GM06990 (cell line): Measurements from ENCODE around the gene HORMAD1.

Experiments used
- DNase-seq: peaks from one replicate; pipeline ENCODE4 v3.0.0-alpha.2; 2011; ENCODE audit not compliant: insufficient read length; ENCODE audit errors: extremely low read depth
- H3K27me3 ChIP-seq: replicated peaks from 2 replicates; pipeline ENCODE4 v1.6.0; 2011; ENCODE audit warnings: low read length; ENCODE audit not compliant: control insufficient read depth, insufficient read depth
- H3K36me3 ChIP-seq: 2 replicates; pipeline ENCODE4 v1.5.1; 2011; ENCODE audit warnings: low read length; ENCODE audit not compliant: control insufficient read depth, insufficient read depth
- H3K4me3 ChIP-seq: replicated peaks from 2 replicates; pipeline ENCODE4 v1.5.1; 2011; ENCODE audit warnings: low read depth, mild to moderate bottlenecking, control low read depth, low read length
- CTCF ChIP-seq: IDR thresholded peaks from 2 replicates; pipeline ENCODE4 v1.5.1; 2011; ENCODE audit warnings: low read length, control low read depth, mild to moderate bottlenecking, inconsistent platforms; ENCODE audit not compliant: insufficient read depth, poor library complexity, severe bottlenecking

Gene HORMAD1

GRCh38 chr1:150695561-150695960 is 25.1 kb downstream of the HORMAD1 start:
- DNase-seq: no peak
- TF ChIP-seq CTCF: no peak
- no peaks in the 10 kb centered on the region for H3K27me3 ChIP-seq
- no peak overlapping the region; the same call in 1 of the 2 replicates for H3K4me3 ChIP-seq
- no peaks in the 10 kb centered on the region for H3K36me3 ChIP-seq

DNA sequence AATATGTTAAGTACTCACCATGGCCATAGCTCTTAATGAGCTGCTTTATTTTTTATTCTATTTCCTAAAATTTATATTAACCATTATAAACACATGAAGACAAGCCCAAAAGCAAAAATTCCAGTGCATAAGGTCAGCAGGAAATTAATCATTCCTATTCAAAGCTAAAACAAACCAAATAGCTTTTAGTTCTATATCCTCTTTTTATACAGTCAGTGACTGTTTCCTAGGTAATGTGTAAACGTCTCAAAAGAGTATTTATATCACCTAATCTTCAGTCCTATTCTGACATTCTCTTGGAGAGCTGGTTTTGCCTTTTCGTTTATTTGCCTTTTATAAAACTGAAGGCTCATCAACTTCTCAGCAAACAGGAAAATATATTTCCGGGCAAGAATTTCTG is 28.0 kb downstream of the HORMAD1 start:
- no peaks in the 10 kb centered on the region for H3K36me3 ChIP-seq
- H3K27me3 ChIP-seq: no peaks in the 10 kb centered on the region
- DNase-seq: no peak
- no peak overlapping the region for H3K4me3 ChIP-seq
- no peak for TF ChIP-seq CTCF

DNA sequence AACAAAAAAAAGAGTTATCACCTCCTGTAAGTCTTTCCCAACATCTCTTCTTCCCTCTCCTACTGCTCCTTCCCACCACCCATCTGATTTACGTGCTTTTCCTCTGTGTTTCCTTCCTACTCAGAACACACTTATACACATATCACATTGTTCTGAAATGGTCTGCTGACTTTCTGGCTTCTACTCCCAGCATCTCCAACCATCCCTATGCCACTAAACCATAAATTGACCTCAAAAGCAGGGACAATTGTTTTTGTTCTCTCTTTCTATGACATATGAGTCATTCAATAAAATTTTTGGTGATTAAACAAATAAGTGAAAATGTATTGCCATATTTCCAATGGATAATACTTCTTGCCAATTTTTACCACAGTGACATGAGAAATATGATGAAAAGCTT is 31.9 kb downstream of the HORMAD1 start:
- no peak for DNase-seq
- Histone ChIP-seq H3K4me3 (no peak overlapping the region), H3K36me3 (peaks cover 2% of the 10 kb centered on the region; the same call in 1 of the 2 replicates), H3K27me3 (no peaks in the 10 kb centered on the region)
- TF ChIP-seq CTCF: no peak

DNA sequence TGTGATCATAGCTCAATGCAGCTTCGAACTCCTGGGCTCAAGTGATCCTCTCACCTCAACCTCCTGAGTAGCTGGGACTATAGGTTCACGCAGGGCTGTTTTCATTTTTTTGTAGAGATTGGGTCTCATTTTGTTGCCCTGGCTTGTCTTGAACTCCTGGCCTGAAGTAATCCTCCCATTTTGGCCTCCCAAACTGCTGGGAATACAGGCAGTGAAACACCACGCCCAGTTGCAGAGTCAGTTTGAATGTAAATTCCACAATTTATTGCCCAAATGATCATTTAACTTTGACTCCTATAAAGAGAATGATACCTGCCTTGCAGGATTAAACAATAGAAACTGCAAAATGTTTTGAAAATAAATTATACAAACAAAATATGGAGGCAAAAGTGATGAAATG is 34.4 kb downstream of the HORMAD1 start:
- Histone ChIP-seq H3K27me3 (no peaks in the 10 kb centered on the region), H3K4me3 (no peak overlapping the region), H3K36me3 (peaks cover 2% of the 10 kb centered on the region; the same call in 1 of the 2 replicates)
- no peak for DNase-seq
- TF ChIP-seq CTCF: no peak

- TF ChIP-seq CTCF: no peak
- Histone ChIP-seq H3K27me3 (no peaks in the 10 kb centered on the region), H3K4me3 (no peak overlapping the region), H3K36me3 (peaks cover 2% of the 10 kb centered on the region; the same call in 1 of the 2 replicates)
- no peak for DNase-seq
Measured at GRCh38 chr1:150683914-150684313, 36.8 kb downstream of the HORMAD1 start.

GRCh38 chr1:150678988-150679387 is 41.7 kb downstream of the HORMAD1 start:
- no peaks in the 10 kb centered on the region; the same call in 1 of the 2 replicates for H3K36me3 ChIP-seq
- no peak for DNase-seq
- H3K27me3 ChIP-seq: no peaks in the 10 kb centered on the region
- no peak overlapping the region for H3K4me3 ChIP-seq
- no peak for TF ChIP-seq CTCF
